ENCODE data around the gene CHD3.

CHD3 gene

GRCh38 chr17:7888184-7888920 is at the start of gene CHD3:
TSS of gene CHD3 (plus strand) at chr17:7888789. CDS start at chr17:7889001, 212 bp downstream.
- TF ChIP-seq YY1 (IDR thresholded peaks at IDR 0.05; ENCODE audit: insufficient read depth, insufficient read length) (no peak), ZNF274 (IDR thresholded peaks at IDR 0.05; ENCODE audit: low read depth, low read length) (no peak), SUZ12 (IDR thresholded peaks at IDR 0.05; ENCODE audit: extremely low read depth, insufficient read depth, insufficient read length) (no peak)
- Histone ChIP-seq H3K9ac (ENCODE audit: insufficient read length, low read depth) (peak within 1 kb of the TSS; percentile 79), H3K4me1 (ENCODE audit: insufficient read depth, insufficient read length) (peaks cover 5% of the 10 kb centered on the region), H3K36me3 (ENCODE audit: insufficient read depth, insufficient read length, low read length) (peaks cover 19% of the 10 kb centered on the region), H3K27me3 (ENCODE audit: insufficient read depth, insufficient read length) (no peaks in the 10 kb centered on the region), H3K9me3 (ENCODE audit: insufficient read depth, low read length) (no peaks in the 10 kb centered on the region), H3K4me3 (ENCODE audit: insufficient read length, low read depth) (peak within 1 kb of the TSS; percentile 35)
- DNase-seq (ENCODE audit: low read depth, low spot score) = no peak

GRCh38 chr17:7839190-7839875 is 49.3 kb upstream of the CHD3 start:
- H3K9me3 ChIP-seq (ENCODE audit: insufficient read depth, low read length) = no peaks in the 10 kb centered on the region
- no peaks in the 10 kb centered on the region for H3K27me3 ChIP-seq (ENCODE audit: insufficient read depth, insufficient read length)
- DNase-seq (ENCODE audit: low read depth, low spot score) = no peak
- H3K4me1 ChIP-seq (ENCODE audit: insufficient read depth, insufficient read length) = peaks cover 13% of the 10 kb centered on the region
- TF ChIP-seq YY1 (IDR thresholded peaks at IDR 0.05; ENCODE audit: insufficient read depth, insufficient read length) (no peak), ZNF274 (IDR thresholded peaks at IDR 0.05; ENCODE audit: low read depth, low read length) (no peak), SUZ12 (IDR thresholded peaks at IDR 0.05; ENCODE audit: extremely low read depth, insufficient read depth, insufficient read length) (no peak)
- no peak overlapping the region for H3K9ac ChIP-seq (ENCODE audit: insufficient read length, low read depth)
- no peaks in the 10 kb centered on the region for H3K36me3 ChIP-seq (ENCODE audit: insufficient read depth, insufficient read length, low read length)
- H3K4me3 ChIP-seq (ENCODE audit: insufficient read length, low read depth) = no peak overlapping the region

GRCh38 chr17:7839876-7840261 is 48.7 kb upstream of the CHD3 start:
- TF ChIP-seq SUZ12 (IDR thresholded peaks at IDR 0.05; ENCODE audit: extremely low read depth, insufficient read depth, insufficient read length) (no peak), ZNF274 (IDR thresholded peaks at IDR 0.05; ENCODE audit: low read depth, low read length) (no peak), YY1 (IDR thresholded peaks at IDR 0.05; ENCODE audit: insufficient read depth, insufficient read length) (no peak)
- no peak overlapping the region for H3K4me3 ChIP-seq (ENCODE audit: insufficient read length, low read depth)
- H3K4me1 ChIP-seq (ENCODE audit: insufficient read depth, insufficient read length) = peaks cover 13% of the 10 kb centered on the region
- H3K27me3 ChIP-seq (ENCODE audit: insufficient read depth, insufficient read length) = no peaks in the 10 kb centered on the region
- peak overlapping the region; percentile 47 for H3K9ac ChIP-seq (ENCODE audit: insufficient read length, low read depth)
- H3K36me3 ChIP-seq (ENCODE audit: insufficient read depth, insufficient read length, low read length) = no peaks in the 10 kb centered on the region
- DNase-seq (ENCODE audit: low read depth, low spot score) = no peak
- H3K9me3 ChIP-seq (ENCODE audit: insufficient read depth, low read length) = no peaks in the 10 kb centered on the region

GRCh38 chr17:7840441-7840840 is 48.1 kb upstream of the CHD3 start:
- Histone ChIP-seq H3K4me3 (ENCODE audit: insufficient read length, low read depth) (no peak overlapping the region), H3K4me1 (ENCODE audit: insufficient read depth, insufficient read length) (peaks cover 13% of the 10 kb centered on the region), H3K9ac (ENCODE audit: insufficient read length, low read depth) (peak overlapping the region; percentile 47), H3K36me3 (ENCODE audit: insufficient read depth, insufficient read length, low read length) (peaks cover 3% of the 10 kb centered on the region), H3K27me3 (ENCODE audit: insufficient read depth, insufficient read length) (no peaks in the 10 kb centered on the region), H3K9me3 (ENCODE audit: insufficient read depth, low read length) (no peaks in the 10 kb centered on the region)
- TF ChIP-seq ZNF274 (IDR thresholded peaks at IDR 0.05; ENCODE audit: low read depth, low read length) = no peak
- no peak for DNase-seq (ENCODE audit: low read depth, low spot score)

GRCh38 chr17:7840875-7841274 is 47.7 kb upstream of the CHD3 start:
- Histone ChIP-seq H3K4me1 (ENCODE audit: insufficient read depth, insufficient read length) (peaks cover 13% of the 10 kb centered on the region), H3K9me3 (ENCODE audit: insufficient read depth, low read length) (no peaks in the 10 kb centered on the region), H3K4me3 (ENCODE audit: insufficient read length, low read depth) (peak overlapping the region; percentile 78), H3K9ac (ENCODE audit: insufficient read length, low read depth) (peak overlapping the region; percentile 88), H3K36me3 (ENCODE audit: insufficient read depth, insufficient read length, low read length) (peaks cover 6% of the 10 kb centered on the region), H3K27me3 (ENCODE audit: insufficient read depth, insufficient read length) (no peaks in the 10 kb centered on the region)
- no peak for DNase-seq (ENCODE audit: low read depth, low spot score)
- TF ChIP-seq YY1 (IDR thresholded peaks at IDR 0.05; ENCODE audit: insufficient read depth, insufficient read length) (no peak), ZNF274 (IDR thresholded peaks at IDR 0.05; ENCODE audit: low read depth, low read length) (no peak), SUZ12 (IDR thresholded peaks at IDR 0.05; ENCODE audit: extremely low read depth, insufficient read depth, insufficient read length) (no peak)

- TF ChIP-seq YY1 (IDR thresholded peaks at IDR 0.05; ENCODE audit: insufficient read depth, insufficient read length) = no peak
- no peak for TF ChIP-seq SUZ12 (IDR thresholded peaks at IDR 0.05; ENCODE audit: extremely low read depth, insufficient read depth, insufficient read length)
- TF ChIP-seq ZNF274 (IDR thresholded peaks at IDR 0.05; ENCODE audit: low read depth, low read length) = no peak
These were observed 47.1 kb upstream of the CHD3 start for GRCh38 chr17:7841396-7841914.

GRCh38 chr17:7841915-7842379 is 46.6 kb upstream of the CHD3 start:
- H3K4me3 ChIP-seq (ENCODE audit: insufficient read length, low read depth) = peak overlapping the region; percentile 78
- peaks cover 13% of the 10 kb centered on the region for H3K4me1 ChIP-seq (ENCODE audit: insufficient read depth, insufficient read length)
- peaks cover 14% of the 10 kb centered on the region for H3K36me3 ChIP-seq (ENCODE audit: insufficient read depth, insufficient read length, low read length)
- peak; percentile 76 for DNase-seq (ENCODE audit: low read depth, low spot score)
- no peak for TF ChIP-seq ZNF274 (IDR thresholded peaks at IDR 0.05; ENCODE audit: low read depth, low read length)
- no peak for TF ChIP-seq YY1 (IDR thresholded peaks at IDR 0.05; ENCODE audit: insufficient read depth, insufficient read length)
- TF ChIP-seq SUZ12 (IDR thresholded peaks at IDR 0.05; ENCODE audit: extremely low read depth, insufficient read depth, insufficient read length) = no peak
- peak overlapping the region; percentile 88 for H3K9ac ChIP-seq (ENCODE audit: insufficient read length, low read depth)
- no peaks in the 10 kb centered on the region for H3K27me3 ChIP-seq (ENCODE audit: insufficient read depth, insufficient read length)
- H3K9me3 ChIP-seq (ENCODE audit: insufficient read depth, low read length) = no peaks in the 10 kb centered on the region

More at GRCh38 chr17:7841396-7841914, 47.1 kb upstream of the CHD3 start:
- peaks cover 10% of the 10 kb centered on the region for H3K36me3 ChIP-seq (ENCODE audit: insufficient read depth, insufficient read length, low read length)
- no peaks in the 10 kb centered on the region for H3K27me3 ChIP-seq (ENCODE audit: insufficient read depth, insufficient read length)
- peaks cover 13% of the 10 kb centered on the region for H3K4me1 ChIP-seq (ENCODE audit: insufficient read depth, insufficient read length)
- H3K9me3 ChIP-seq (ENCODE audit: insufficient read depth, low read length) = no peaks in the 10 kb centered on the region
- DNase-seq (ENCODE audit: low read depth, low spot score) = no peak
- peak overlapping the region; percentile 88 for H3K9ac ChIP-seq (ENCODE audit: insufficient read length, low read depth)
- H3K4me3 ChIP-seq (ENCODE audit: insufficient read length, low read depth) = peak overlapping the region; percentile 78

Data from NT2/D1 (cell line).